ENCODE results near the gene SLC4A11. TPM values are rescaled to one million over a fixed set of nuclear protein-coding genes. Genes with fewer than 3 reads are reported as not detected.
A peak's percentile ranks its signal among the peaks of the same experiment; 100 is the strongest.

SLC4A11 gene
- total RNA-seq, 1 donor from 2014 or later, result 3.2 TPM

GRCh38 chr20:3208786-3209256 lies 30.2 kb downstream of the SLC4A11 start:
- peaks cover 7% of the 10 kb centered on the region for H3K36me3 ChIP-seq (ENCODE audit: control insufficient read depth, insufficient read depth, low read length)
- FAIRE-seq, result no peak
- TF ChIP-seq CTCF (IDR thresholded peaks at IDR 0.05; ENCODE audit: insufficient read depth, low read length, severe bottlenecking), result no peak
- H3K4me3 ChIP-seq (ENCODE audit: low read depth, low read length), result peak overlapping the region; percentile 83
- no peak for DNase-seq (ENCODE audit: low read depth)
- no peaks in the 10 kb centered on the region for H3K27me3 ChIP-seq (ENCODE audit: control insufficient read depth, insufficient read depth, low read length)

- H3K36me3 ChIP-seq (ENCODE audit: control insufficient read depth, insufficient read depth, low read length), result peaks cover 12% of the 10 kb centered on the region
- H3K27me3 ChIP-seq (ENCODE audit: control insufficient read depth, insufficient read depth, low read length), result no peaks in the 10 kb centered on the region
- FAIRE-seq (no peak), DNase-seq (ENCODE audit: low read depth) (peak; percentile 66)
- no peak for TF ChIP-seq CTCF (IDR thresholded peaks at IDR 0.05; ENCODE audit: insufficient read depth, low read length, severe bottlenecking)
- H3K4me3 ChIP-seq (ENCODE audit: low read depth, low read length), result peak within 1 kb of the TSS; percentile 95
Observed at GRCh38 chr20:3204124-3204794, 34.7 kb downstream of the SLC4A11 start, which contains the start of gene DDRGK1. TSS of gene DDRGK1 (minus strand) at chr20:3204682. CDS start at chr20:3204627, 55 bp downstream.

- no peaks in the 10 kb centered on the region for H3K27me3 ChIP-seq (ENCODE audit: control insufficient read depth, insufficient read depth, low read length)
- DNase-seq (ENCODE audit: low read depth) (no peak), FAIRE-seq (no peak)
- no peak for TF ChIP-seq CTCF (IDR thresholded peaks at IDR 0.05; ENCODE audit: insufficient read depth, low read length, severe bottlenecking)
- peaks cover 15% of the 10 kb centered on the region for H3K36me3 ChIP-seq (ENCODE audit: control insufficient read depth, insufficient read depth, low read length)
- H3K4me3 ChIP-seq (ENCODE audit: low read depth, low read length), result peak overlapping the region; percentile 95
Observed at GRCh38 chr20:3203315-3204123, 35.5 kb downstream of the SLC4A11 start.

GRCh38 chr20:3202965-3203314 lies 36.0 kb downstream of the SLC4A11 start:
- Histone ChIP-seq H3K4me3 (ENCODE audit: low read depth, low read length) (peak overlapping the region; percentile 95), H3K36me3 (ENCODE audit: control insufficient read depth, insufficient read depth, low read length) (peaks cover 15% of the 10 kb centered on the region), H3K27me3 (ENCODE audit: control insufficient read depth, insufficient read depth, low read length) (no peaks in the 10 kb centered on the region)
- FAIRE-seq, result no peak
- no peak for DNase-seq (ENCODE audit: low read depth)
- no peak for TF ChIP-seq CTCF (IDR thresholded peaks at IDR 0.05; ENCODE audit: insufficient read depth, low read length, severe bottlenecking)

- FAIRE-seq (no peak), DNase-seq (ENCODE audit: low read depth) (no peak)
- Histone ChIP-seq H3K27me3 (ENCODE audit: control insufficient read depth, insufficient read depth, low read length) (no peaks in the 10 kb centered on the region), H3K4me3 (ENCODE audit: low read depth, low read length) (no peak overlapping the region), H3K36me3 (ENCODE audit: control insufficient read depth, insufficient read depth, low read length) (peaks cover 21% of the 10 kb centered on the region)
- no peak for TF ChIP-seq CTCF (IDR thresholded peaks at IDR 0.05; ENCODE audit: insufficient read depth, low read length, severe bottlenecking)
Observed at GRCh38 chr20:3199976-3200755, 38.8 kb downstream of the SLC4A11 start.
